A673 (cell line): ENCODE data around the gene HAPSTR1.

ENCODE experiments used
- EZH2 ChIP-seq: fragments of 200-600 bp; sonication (generic); IDR thresholded peaks from 2 replicates; pipeline ENCODE4 v1.6.1; 2017; ENCODE audit warnings: borderline replicate concordance, low read depth, mild to moderate bottlenecking, mixed read lengths, antibody characterized with exemption, low read length; ENCODE audit not compliant: poor library complexity, severe bottlenecking
- TF ChIP-seq, protein P1 (sequence below): fragments of 300-800, 200-600 bp; sonication (generic); conservative IDR thresholded peaks from 2 replicates; pipeline ENCODE4 v1.5.1; 2017; ENCODE audit warnings: low read depth, mild to moderate bottlenecking, antibody characterized with exemption, low read length, moderate library complexity, mixed read lengths

DNA sequence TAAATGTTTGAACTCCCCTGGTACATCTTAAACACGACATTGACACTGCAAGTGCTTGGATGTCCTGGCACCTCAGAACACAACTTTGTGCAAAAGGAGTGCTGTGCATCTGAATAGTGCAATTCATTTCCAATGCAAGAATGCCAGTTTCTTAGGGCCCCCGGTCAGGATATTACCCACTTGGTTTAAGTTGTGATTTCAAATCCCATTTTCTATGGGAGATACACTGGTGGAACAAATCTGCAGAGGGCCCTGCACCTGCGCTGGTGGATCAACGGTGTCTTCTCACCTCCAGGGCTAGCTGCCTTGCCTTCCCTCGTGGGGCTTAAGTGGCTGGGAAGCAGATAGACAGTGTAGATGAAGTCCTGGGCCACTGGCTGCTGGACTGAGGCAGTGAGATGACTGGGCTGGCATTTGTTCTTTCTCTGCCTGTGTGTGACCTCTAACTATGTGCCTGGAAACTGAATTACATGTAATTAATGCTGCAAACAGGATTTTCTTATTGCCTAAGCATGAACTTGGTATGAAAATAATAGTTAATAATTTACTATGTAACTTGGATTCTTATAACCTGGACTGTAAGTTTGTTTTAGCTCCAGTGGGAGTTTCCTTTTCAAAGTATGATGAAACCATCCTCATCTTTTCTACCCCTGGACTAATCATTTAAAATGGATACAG lies 20.9 kb downstream of the HAPSTR1 start:
- no peak for TF ChIP-seq EZH2
- TF ChIP-seq, protein P1, sequence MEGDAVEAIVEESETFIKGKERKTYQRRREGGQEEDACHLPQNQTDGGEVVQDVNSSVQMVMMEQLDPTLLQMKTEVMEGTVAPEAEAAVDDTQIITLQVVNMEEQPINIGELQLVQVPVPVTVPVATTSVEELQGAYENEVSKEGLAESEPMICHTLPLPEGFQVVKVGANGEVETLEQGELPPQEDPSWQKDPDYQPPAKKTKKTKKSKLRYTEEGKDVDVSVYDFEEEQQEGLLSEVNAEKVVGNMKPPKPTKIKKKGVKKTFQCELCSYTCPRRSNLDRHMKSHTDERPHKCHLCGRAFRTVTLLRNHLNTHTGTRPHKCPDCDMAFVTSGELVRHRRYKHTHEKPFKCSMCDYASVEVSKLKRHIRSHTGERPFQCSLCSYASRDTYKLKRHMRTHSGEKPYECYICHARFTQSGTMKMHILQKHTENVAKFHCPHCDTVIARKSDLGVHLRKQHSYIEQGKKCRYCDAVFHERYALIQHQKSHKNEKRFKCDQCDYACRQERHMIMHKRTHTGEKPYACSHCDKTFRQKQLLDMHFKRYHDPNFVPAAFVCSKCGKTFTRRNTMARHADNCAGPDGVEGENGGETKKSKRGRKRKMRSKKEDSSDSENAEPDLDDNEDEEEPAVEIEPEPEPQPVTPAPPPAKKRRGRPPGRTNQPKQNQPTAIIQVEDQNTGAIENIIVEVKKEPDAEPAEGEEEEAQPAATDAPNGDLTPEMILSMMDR, result no peak
